NCI-H69 (cell line): ENCODE measurements around the gene SCUBE2.

Experiments used
- DNase-seq: peaks from one replicate; lab custom pipeline; 2025; lab: John Stamatoyannopoulos, UW

Gene SCUBE2

DNA sequence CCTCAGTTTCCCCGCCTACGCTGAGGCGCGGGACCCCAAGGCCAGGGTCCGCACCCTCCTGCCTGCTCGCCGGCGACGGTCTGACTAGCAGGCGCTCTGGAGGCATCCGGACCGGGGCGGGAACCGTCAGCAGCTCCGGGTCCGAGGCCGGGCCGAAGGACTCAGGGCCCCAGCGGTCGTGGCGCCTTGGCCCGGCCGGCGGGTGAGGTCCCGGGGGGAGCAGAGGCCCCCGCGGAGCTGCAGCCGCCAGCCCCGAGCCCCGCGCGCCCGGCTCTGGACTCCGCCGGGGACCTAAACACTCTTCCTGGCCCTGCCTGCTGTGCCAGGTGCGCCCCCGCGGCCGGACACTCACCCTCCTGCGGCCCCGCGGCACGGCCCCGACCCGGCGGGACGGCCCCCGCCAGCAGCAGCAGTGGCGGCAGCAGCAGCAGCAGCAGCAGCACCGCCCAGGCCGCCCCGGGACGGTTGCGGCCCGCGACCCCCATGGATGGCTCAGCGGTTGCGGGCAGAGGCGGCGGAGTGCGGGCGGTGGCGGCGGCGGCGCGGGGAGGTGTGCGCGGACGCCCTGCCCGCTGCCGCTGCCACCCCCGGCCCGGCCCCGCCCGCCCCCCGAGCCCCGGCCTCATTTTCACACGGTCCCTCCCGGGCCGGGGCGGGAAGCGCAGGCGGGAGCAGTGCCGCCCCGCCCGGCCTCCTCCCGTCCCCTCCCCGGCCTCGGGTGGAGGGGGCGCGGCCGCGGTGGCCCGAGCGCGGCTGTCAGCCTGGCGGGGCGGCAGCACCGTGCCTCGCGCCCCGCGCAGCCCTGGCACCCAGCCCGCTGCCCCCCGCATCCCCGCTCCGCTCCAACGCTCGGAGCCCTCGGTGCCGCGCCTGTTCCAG lies at the start of gene SCUBE2:
Gene SCUBE2, minus strand, starts transcription at position 556 of the 879 bp plus-strand sequence. Its CDS starts 71 bp downstream, at position 485.
- peak; percentile 55 for DNase-seq

DNA sequence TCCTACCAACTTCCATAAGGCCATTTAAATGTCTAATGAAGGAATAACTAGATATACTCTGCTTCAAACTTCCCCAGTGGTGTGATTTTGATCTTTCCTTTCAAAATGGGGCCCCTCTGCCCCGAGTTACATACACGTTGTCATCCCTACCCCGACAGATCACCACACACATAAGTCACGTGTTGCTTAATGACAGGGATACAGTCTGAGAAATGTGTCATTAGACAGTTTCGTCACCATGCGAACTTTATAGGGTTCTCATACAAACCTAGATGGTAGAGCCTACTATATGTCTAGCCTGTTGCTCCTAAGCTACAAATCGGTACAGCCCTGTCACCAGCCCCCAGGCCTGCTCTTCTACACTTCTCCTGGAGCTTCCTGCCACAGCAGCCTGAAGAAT lies 49.8 kb upstream of the SCUBE2 start:
- DNase-seq = no peak

DNA sequence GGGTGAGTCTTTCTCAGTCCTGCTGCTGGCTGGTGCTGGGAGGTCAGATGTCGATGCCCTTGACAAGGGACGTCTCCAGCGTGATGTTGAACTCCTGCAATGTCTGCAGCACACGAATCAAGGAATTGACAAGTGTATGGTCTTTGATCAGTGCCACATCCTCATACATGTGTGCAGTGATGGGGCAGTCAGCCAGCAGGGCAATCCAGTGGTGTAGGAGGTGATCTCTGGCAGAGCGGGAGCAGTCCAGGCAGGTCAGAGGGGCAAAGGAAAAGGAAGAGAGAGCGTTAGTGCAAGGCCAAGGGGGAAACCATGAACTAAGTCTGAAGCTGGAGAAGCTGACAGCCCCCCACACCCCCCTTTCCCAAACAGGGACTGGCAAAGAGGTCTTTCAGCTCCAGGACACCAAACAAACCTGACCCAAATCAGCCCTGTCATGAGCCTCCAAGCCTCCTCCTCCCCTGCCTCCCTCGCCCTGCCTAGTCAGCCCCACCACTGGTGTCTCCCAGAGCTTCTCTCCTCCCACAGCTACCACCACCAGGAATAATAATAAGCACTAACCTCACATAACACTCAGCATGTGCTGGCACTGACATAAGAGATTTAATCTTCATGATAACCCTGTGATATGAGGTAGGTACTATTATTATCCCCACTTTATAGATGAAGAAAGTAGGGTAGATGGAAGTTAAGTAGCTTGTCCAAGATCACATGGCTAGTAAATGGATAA lies 48.4 kb upstream of the SCUBE2 start:
- peak; percentile 62 for DNase-seq

DNA sequence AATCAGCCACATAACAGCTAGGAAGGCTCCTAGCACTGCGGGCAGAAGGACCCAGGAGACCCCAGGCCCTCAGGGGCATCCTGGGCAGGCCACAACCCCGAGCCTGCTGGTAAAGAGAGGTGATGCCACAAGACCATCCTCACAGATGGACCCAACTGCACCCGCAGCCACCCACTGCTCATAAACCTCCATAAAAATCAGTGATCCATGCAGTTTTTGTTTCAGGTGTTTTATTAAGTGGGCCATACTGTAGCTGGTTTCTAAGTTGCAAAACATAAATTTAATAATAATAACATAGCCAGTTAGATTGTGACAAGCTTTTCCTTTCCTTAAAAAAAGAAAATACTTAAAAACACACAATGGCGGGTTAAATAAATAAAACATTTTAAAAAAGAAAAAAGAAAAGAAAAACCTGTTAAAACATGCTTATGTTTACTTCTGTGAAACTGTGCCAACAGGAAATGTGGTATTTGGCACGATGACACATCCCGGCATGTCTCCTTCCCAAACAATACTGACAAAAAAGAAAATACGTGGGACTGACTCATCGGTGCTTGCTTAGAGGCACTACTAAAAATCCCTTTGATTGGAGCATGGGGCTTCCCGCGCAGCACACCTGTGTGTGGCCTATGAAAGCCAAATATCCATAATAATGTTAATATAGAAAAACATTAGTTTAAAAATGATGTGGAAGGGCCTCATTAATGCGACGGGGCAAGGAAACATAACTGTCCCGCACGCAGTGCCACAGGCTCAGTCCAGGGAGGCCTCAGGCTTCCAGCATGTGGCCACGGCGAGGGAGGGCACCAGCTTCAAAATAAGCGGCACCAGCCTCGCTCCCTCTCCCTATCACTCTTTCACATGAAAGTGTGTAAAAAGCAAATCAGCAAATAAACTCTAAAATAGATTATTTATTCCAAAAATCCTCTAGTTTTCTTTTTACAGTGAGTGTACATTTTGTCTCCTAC lies 47.5 kb upstream of the SCUBE2 start:
- peak; percentile 98 for DNase-seq

DNA sequence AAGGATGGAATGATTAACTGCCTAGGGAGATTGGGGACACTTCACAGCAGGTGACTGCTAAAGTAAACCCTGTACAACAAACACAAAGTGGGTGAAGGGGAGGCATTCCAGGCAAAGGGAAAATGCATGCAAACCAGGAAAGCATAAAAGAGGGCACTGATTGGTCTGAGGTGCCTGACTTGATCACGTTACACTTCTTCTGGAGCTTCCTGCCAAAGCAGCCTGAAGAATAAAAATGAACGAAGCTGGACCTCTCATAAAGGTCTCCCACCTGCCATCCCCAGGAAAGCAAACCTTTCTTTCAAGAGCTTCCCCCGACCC lies 46.7 kb upstream of the SCUBE2 start:
- peak; percentile 97 for DNase-seq

DNA sequence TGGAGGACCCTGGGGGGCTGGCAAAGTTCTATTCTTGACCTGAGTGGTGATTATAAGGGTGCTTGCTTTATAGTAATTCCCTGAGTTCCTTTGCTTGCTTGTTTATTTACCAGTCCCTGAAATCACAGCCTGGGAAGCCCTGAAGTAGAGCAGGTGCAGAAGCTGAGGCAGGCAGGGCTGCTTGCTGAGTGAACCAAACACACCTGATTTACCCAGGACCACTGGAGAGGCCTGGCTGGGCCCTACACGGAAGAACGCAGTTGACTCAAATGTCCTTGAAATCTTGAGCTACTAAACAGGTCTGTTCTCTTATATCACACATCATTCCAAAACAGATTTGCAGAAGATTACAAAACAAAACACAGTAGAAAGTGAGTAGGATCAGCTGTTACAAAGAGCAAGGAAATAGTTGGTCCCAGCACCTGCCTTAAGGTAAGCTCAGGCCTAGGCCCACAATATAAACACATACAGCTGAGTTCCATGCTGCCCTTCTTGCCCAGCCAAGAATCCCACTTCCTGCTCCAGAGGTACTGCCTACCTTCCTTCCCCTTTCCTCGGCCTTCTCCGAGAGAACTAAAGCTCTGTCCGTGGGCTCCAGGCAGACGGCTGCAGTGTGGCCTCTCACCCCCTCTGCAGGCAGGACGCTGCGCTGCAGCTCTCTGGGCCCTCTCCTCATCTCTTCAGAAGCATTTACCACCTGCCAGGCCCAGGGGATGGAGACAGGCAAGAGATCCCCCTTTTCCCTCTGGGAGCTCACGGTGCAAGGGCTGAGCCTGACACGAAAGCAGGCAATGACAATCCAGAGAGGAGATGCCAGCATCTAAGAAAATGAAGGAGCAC lies 46.1 kb upstream of the SCUBE2 start:
- peak; percentile 97 for DNase-seq

DNA sequence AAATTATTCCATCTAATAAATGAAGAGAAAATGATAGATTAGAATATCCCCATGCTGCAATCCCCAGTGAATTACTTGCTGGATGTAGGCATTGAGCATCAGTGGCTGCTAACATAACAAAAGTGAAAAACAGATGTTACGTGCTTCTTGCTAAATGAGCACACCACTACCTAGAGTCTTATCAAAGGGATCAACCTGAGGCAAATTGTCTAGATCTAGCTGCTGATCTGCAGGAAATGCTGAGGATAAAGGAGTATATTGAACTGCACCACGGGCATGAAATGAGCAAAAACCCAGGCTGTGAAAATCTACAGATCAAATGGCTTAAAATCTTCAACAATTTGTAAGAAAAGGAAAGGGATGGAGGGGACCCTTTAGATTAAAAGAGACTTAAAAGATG lies 45.3 kb upstream of the SCUBE2 start:
- peak; percentile 13 for DNase-seq

DNA sequence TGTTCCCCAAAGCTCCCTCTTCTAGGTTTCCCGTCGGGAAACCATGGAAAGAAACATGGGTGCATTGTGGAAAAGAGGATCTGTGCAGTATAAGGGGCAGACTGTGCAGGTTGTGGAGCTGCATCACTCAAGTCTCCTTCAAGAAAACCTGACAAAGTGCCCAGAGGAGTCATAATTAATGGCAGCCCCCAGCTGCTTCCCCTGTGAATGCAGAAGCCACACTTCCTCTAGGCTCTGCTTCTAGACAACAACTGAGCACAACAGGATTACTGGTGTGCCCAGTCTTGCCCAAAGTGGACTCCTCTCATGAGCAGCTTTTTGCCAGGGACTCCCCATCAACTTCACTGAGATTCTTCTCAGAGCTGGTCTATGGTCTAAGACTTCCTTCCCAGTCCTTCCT lies 42.6 kb upstream of the SCUBE2 start:
- DNase-seq = no peak

DNA sequence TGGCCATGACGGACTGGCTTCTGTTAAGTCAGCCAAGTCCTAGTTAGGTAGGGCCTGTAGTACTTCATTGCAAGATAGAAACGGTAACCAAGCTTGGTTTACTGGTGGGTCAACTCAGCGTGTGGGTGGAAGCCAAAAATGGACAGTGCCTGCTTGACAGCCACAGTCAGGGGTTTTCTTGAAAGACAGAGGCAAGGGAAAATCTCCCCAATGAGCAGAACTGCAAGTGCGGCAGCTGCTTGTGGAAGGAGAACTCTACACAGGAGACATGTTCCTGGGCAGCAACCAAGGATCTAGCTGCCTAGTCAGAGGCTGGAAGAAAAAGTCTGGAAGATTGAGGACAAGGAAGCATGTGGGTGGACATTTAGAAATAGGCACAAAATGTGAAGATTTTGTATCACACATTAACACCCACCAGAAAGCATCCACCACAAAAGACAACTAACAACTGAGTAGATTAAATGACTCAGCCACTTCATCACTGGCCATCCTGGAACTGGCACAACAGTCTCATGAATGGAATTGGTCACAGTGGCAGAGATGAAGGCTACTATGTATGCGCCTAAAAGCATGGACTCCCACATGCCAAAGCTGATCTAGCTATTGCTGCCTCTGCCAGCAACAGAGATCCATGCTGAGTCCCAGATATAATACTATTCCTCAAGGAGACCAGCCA lies 40.9 kb upstream of the SCUBE2 start:
- no peak for DNase-seq

DNA sequence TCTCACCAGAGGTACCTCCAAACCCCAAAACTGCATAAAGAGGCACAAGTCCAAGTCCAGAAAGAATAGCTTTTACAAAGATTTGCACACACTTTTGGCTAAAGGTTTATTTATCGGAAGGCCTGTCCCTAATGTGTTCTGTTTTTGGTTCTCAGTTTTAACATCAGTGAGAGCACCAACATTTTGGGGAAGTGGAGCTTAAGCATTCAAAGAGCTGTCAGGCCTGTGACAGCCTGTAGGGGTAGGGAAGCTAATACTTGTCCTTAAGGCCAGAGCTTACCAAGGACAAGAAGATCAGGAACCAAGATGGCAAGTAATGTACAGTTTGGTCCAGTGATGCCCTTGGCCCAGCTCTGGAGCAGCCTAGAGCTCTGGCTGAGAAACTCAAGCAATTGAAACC lies 38.9 kb upstream of the SCUBE2 start:
- no peak for DNase-seq

DNA sequence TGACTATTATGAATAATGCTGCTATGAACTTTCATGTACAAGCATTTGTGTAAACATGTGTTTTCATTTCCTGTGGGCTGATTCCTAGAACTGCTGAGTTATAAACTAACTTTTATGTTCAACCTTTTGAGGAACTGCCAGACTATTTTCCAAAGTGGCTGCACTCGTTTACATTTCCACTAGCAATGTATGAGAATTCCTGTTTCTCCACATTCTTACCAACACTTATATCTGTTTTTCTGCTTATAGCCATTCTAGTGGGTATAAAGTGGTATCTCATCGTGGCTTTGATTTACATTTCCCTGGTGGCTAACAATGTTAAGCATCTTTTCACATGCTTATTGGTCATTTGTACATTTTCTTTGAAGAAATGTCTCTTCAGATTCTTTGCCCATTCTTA lies 35.2 kb upstream of the SCUBE2 start:
- no peak for DNase-seq

DNA sequence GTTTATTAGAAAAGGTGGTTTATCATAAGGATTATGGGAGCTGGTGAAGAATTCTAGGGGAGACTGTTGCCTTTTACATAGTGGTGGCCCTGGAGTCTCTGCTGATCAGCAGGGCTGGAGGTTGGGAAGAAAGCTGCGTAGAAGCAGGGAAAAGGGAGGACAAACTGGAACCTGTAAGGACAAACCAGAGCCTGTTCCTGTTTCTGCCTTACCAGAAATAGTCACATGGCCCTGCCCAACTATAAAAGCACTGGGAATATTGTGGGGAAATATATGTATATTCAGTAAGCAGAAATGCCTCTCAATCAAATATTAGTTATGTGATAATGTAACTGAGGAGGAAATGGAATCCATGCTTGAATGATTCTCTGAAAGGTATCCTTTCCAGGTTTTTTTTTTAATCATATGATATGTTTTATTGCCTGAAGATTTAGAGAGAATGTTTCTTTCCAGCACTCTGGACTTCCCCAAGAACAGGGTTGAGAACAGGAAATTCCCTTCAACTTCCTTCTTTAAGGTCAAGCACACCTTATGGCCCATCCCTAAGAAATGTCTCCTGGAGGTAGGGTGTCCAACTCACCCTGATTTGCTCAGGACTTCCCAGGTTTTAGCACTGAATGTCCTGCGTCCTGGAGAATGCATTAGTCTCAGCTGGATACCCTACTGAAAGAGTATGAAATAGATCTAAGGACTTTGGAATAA lies 33.9 kb upstream of the SCUBE2 start:
- no peak for DNase-seq

DNA sequence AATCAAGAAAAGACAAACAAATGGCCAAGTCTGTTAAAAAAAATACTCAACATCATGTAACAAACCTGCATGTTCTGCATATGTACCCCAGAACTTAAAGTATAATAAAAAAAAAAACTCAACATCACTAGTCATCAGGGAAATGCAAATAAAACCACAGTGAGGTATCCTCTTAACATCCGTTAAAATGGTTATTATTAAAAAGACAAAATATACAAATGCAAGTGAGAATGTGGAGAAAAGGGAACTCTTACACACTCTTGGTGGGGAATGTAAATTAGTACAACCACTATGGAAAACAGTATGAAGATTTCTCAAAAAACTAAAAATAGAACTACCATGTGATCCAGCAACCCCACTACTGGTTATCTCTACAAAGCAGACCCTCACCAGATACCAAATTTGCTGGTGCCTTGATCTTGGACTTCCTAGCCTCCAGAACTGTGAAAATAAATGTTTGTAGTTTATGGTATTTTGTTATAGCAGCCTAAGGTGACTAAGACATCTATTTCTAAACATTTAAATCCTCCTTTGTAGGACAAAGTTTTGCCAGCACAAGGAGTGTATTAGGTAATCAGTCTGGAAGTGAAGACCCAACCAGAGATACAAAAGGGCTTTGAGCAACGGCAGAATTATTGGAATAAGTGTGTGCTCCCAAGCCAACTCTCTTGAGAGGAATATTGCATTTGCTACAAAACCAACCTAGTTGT lies 32.4 kb upstream of the SCUBE2 start:
- DNase-seq = no peak

DNA sequence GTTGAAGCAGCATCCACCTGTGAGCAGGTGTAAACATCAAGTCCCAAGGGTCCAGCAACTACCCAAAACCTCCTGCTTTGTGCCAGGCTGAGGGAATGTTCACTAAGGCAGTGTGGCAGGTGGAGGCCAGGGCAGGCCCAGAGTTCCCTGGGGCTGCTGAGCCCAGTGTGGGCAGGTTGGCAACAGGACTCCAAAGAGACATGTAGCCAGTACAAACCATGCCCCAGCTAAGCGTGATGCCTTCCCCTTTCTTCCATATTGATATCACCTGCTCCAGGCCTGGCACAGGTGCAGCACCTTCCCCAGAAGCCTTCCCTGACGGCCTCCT lies 30.0 kb upstream of the SCUBE2 start:
- no peak for DNase-seq

DNA sequence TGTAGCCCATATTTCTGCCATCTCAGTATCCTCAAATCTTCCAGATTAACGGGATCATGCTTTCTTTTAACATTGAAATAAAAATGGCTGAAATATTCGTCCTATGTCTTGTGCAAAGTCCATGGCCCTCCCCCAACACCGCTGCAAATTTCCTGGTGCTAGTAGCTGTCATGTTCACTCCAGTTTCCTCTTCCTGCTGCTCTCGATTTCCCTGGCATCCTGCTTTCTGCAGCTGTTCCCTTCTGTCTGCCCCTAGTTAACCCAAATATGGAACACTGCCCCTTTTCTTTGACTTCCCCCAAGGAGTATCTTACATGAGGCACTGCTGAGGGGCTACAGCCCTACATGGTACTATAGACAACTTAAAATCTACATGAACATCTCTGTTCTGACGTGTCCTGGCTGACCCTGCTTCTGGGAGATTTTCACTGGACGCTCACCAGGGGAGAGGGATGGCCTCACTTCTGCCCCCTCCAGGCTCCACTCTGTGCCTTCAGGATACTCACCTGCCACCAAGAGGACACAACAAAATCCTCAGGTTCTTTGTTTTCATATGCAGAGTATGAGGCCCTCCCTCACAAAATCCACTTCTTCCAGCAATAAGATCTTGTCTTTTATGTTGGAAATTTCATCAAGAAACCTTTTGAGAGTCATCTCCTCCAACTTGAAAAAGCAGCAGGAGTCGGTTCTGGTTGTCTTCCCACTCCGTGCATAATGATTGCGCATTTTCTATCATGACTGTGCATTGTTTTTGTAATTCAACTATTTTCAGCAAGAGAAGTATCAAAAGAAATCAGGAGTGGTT lies 29.5 kb upstream of the SCUBE2 start:
- peak; percentile 43 for DNase-seq

DNA sequence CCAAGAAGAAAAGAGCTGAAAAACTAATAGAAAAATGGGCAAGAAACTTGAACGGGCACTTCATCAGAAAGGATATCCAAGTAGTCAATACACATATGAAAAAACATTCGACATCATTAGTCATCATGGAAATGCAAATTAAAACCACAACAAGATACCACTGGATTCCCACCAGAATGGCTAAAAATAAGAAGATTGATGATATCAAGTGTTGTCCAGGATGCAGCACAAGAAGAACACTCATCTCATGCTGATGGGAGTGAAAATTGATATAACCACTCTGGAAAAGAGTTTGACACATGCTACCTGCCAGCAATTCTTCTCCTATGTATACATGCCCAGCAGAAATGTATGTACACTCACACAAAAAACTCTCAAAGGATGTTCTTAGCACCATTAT lies 26.9 kb upstream of the SCUBE2 start:
- DNase-seq = no peak

DNA sequence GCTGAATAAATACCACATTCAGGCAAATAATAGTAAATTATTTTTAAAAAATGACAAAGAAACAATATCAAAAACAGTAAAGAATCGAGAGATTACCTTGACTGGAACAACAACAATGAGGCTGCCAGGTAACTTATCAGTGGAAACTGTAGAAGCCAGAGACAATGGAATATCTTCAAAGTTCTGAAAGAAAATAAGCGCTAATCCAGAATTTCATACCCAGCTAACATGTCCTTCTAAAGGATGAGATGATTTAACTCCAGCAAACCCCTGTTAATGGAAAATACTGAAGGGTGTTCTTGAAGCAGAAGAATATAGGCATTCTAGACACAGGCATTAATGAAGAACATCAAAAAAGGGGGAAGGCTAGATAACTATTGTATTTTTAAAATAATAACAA lies 20.7 kb upstream of the SCUBE2 start:
- no peak for DNase-seq

DNA sequence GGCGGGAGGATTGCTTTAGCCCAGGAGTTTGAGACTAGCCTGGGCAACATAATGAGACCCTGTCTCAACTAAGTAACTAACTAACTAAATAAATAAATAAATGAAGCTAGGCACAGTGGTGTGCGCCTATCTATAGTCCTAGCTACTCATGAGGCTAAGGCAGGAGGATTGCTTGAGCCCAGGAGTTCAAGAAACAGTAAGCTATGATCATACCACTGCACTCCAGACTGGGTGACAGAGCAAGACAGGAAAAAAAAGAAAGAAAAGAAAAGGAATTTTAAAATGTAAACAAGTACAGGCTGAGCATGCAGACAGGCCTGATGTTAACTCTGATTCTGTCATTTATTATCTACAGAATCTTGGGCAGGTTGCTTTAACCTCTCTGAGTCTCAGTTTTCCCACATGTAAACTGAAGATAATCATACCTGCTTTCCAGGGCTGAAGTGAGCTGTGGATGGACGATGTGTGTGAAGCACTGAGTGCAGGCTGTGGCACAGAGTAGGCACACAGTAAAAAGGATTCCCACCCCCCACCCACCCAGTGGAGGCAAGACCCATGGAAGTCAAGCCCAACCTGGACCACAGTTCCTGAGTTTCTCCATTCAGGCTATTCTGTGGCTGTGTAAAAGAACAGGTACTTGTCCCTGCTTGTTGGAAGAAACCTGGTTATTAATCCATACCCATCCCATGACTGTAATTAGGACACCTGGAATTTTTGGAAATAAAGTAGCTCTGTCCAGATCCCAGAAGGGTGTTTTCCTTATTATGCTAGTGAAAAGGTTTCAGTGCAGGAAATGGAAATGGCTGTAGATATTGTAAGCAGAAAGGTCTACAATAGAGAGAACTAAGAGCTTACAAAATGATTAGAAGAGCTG lies 18.7 kb upstream of the SCUBE2 start:
- DNase-seq = no peak
